ENCODE results near the gene RSU1.

RSU1 gene

DNA sequence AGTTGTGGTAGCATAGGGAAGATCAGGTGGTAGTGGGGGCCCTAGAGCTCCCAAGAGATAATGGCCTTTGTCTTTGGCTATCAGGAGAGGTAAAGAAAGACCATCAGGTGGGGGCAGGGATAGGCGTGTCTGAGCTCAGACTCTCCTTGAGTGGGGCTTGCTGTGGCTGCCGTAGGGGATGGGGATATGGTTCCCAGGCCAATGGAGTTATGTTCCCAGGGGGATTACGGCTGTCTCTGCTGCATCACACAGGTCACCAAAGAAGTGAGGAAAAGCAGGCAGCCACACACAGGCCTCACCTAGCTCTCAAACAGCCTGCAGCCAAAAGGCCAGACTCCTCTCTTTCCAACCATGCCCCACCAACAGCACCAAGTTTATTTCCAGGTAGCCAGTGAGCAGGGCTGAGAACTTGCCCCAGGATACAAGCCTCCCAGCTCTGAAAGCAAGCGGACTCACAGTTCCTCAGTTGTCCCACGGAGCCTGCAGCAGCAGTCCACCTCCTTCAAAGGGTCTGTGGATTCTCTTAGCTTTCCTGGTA, 257.9 kb downstream of the RSU1 start:
- in situ Hi-C loops (cut with HindIII; ENCODE audit: low sequenced_read_pairs) = no loop called here
- no peak for DNase-seq (ENCODE audit: low read depth)
- TF ChIP-seq, protein P1, sequence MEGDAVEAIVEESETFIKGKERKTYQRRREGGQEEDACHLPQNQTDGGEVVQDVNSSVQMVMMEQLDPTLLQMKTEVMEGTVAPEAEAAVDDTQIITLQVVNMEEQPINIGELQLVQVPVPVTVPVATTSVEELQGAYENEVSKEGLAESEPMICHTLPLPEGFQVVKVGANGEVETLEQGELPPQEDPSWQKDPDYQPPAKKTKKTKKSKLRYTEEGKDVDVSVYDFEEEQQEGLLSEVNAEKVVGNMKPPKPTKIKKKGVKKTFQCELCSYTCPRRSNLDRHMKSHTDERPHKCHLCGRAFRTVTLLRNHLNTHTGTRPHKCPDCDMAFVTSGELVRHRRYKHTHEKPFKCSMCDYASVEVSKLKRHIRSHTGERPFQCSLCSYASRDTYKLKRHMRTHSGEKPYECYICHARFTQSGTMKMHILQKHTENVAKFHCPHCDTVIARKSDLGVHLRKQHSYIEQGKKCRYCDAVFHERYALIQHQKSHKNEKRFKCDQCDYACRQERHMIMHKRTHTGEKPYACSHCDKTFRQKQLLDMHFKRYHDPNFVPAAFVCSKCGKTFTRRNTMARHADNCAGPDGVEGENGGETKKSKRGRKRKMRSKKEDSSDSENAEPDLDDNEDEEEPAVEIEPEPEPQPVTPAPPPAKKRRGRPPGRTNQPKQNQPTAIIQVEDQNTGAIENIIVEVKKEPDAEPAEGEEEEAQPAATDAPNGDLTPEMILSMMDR (IDR thresholded peaks at IDR 0.05; ENCODE audit: low read depth, low read length, missing control alignments) = no peak
- no peak overlapping the region for H3K4me3 ChIP-seq (ENCODE audit: low read depth, low read length)

DNA sequence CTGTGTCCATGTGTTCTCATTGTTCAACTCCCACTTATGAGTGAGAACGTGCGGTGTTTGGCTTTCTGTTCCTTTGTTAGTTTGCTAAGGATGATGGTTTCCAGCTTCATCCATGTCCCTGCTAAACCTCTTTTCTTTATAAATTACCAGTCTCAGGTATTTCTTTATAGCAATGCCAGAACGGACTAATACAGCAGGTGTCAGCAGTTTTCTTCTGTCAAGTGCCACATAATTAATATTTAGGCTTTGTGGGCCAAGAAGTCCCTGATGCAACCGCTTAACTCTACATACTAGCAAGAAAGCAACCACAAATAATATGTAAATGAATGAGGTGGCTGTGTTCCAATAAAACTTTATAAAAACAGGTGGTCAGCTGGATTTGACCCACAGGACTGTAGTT, 269.3 kb downstream of the RSU1 start:
- H3K4me3 ChIP-seq (ENCODE audit: low read depth, low read length) = no peak overlapping the region
- no peak for DNase-seq (ENCODE audit: low read depth)
- in situ Hi-C loops (cut with HindIII; ENCODE audit: low sequenced_read_pairs) = no loop called here
- TF ChIP-seq, protein P1 (IDR thresholded peaks at IDR 0.05; ENCODE audit: low read depth, low read length, missing control alignments) = no peak

DNA sequence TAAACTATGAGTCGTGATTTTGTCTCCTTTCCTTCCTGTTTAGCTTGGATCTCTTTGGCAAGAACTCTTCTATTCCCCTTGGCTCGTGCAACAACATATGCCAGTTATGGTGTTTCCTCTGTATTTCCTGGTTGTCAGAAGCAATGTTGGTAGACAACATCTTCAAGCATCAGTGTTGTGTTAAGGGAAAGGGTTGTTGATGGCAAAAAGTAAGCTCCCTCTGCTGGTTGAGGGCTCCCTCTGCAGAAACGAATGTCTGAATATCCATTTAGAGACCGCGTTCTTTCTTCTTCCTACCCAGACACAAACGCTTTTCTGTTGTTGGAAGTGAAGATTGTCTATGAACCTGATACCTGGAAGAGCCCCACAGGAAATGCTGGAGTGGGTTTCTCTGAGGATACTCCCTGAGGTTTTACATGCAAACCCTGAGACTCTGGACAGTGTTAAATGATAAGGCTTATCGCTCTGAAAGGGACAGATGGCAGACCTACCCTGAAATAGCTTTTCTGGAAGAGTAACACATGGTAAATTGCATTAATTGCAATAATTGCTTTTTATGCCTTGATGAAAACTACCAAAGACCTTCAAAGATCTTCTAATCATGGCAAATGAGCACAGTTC, 272.0 kb downstream of the RSU1 start:
- in situ Hi-C loops (cut with HindIII; ENCODE audit: low sequenced_read_pairs) = no loop called here
- TF ChIP-seq, protein P1 (IDR thresholded peaks at IDR 0.05; ENCODE audit: low read depth, low read length, missing control alignments) = peak; percentile 58
- no peak overlapping the region for H3K4me3 ChIP-seq (ENCODE audit: low read depth, low read length)
- DNase-seq (ENCODE audit: low read depth) = no peak

DNA sequence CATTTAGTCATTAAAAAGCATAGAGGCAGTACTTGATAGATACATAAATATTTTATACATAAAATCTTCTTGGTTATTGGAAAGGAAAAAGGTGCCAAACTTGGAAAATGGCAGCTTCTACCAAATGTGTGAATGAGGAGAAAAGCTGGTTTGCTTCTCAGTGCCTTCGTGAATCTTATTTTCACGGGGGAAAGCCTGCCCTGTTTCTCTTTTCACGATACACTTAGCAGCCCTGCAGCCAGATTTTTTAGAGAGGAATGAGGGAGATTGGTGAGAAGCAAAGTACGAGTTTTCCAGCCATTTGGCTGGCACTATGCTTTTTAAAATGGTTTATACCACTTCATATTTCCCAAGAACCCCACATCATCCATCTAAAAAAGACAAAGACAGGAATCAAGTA, 272.6 kb downstream of the RSU1 start:
- DNase-seq (ENCODE audit: low read depth) = no peak
- in situ Hi-C loops (cut with HindIII; ENCODE audit: low sequenced_read_pairs) = no loop called here
- H3K4me3 ChIP-seq (ENCODE audit: low read depth, low read length) = no peak overlapping the region
- TF ChIP-seq, protein P1 (IDR thresholded peaks at IDR 0.05; ENCODE audit: low read depth, low read length, missing control alignments) = no peak

DNA sequence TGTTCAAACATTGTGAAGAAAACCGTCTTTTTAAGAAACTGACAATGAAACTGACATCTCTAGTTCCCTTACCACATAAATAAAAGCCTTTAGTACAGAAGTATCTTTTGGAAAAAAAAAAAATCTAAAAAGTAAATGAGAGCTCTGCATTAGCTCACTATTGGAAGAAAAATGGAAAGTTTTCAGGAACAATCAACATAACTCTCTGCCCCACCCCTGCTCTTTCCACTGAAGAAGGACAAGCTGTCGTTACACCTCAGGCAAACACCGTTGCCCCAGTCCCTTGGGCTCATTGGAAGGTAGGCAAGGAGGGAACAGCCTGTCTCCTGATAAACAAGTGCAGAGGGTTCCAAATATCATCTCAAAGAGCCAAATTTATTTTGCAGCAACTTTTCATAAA, 273.1 kb downstream of the RSU1 start:
- no peak overlapping the region for H3K4me3 ChIP-seq (ENCODE audit: low read depth, low read length)
- TF ChIP-seq, protein P1 (IDR thresholded peaks at IDR 0.05; ENCODE audit: low read depth, low read length, missing control alignments) = no peak
- no peak for DNase-seq (ENCODE audit: low read depth)
- in situ Hi-C loops (cut with HindIII; ENCODE audit: low sequenced_read_pairs) = no loop called here

All from astrocyte of the cerebellum (primary cell).